ENCODE results near the gene WDR75. TPM values are rescaled to one million over a fixed set of nuclear protein-coding genes. Genes with fewer than 3 reads are reported as not detected.

WDR75 gene
- total RNA-seq, 1 donor from 2014 or later = 17.0 TPM

DNA sequence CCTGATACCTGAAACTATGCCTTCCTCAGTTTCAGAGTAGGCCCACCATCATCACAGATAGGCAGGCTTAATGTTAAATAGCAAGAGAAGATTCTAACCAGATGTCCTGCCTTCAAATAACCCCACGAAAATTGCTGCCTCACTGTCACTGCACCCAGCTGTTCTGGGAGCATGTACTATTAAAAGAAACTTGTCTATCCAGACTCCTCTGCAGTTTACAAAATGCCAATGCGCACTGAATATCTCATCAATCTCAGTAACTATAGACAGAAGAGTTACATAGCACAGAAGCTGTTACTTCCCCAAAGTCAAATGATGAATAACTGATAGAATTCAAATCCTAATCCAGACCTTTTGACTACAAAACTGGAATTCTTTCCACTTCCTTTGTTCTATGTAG lies 43.9 kb downstream of the WDR75 start:
- intact Hi-C loops (cut with micrococcal nuclease) = no loop called here
- peaks cover 10% of the 10 kb centered on the region for H3K4me1 ChIP-seq
- H3K27me3 ChIP-seq (ENCODE audit: low read depth) = no peaks in the 10 kb centered on the region
- no peak overlapping the region for H3K27ac ChIP-seq (replicated peaks)
- no peaks in the 10 kb centered on the region for H3K9me3 ChIP-seq (replicated peaks)
- DNase-seq = no peak
- no peaks in the 10 kb centered on the region for H3K36me3 ChIP-seq
- no peak overlapping the region for H3K4me3 ChIP-seq
- TF ChIP-seq, protein P1, sequence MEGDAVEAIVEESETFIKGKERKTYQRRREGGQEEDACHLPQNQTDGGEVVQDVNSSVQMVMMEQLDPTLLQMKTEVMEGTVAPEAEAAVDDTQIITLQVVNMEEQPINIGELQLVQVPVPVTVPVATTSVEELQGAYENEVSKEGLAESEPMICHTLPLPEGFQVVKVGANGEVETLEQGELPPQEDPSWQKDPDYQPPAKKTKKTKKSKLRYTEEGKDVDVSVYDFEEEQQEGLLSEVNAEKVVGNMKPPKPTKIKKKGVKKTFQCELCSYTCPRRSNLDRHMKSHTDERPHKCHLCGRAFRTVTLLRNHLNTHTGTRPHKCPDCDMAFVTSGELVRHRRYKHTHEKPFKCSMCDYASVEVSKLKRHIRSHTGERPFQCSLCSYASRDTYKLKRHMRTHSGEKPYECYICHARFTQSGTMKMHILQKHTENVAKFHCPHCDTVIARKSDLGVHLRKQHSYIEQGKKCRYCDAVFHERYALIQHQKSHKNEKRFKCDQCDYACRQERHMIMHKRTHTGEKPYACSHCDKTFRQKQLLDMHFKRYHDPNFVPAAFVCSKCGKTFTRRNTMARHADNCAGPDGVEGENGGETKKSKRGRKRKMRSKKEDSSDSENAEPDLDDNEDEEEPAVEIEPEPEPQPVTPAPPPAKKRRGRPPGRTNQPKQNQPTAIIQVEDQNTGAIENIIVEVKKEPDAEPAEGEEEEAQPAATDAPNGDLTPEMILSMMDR (IDR thresholded peaks at IDR 0.05; ENCODE audit: borderline replicate concordance) = no peak

DNA sequence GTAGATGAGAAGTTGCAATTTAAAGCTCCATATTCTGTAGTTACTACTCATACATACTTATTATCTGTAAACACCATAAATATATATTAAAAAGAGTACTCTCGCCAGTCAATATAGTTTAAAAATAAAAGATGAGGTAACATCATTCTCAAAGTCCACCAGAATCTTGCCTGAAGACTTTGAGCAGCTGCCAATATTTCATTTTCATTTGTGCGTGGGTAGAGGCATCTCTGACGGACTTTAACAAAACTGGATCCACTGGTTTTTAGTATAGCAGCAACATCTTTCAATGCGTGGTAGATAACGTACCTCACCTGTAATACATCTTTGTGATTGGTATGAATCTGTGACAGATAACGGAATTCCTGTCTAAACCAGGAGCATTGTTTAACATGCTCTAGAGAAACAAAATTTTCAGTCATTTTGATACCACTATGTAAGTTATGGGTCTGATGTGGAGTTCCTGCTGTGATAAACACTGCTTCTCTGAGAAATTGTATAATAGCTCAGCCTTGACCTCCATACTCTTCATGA lies 45.0 kb downstream of the WDR75 start:
- H3K27ac ChIP-seq (replicated peaks) = no peak overlapping the region
- TF ChIP-seq, protein P1 (IDR thresholded peaks at IDR 0.05; ENCODE audit: borderline replicate concordance) = no peak
- peaks cover 10% of the 10 kb centered on the region for H3K4me1 ChIP-seq
- H3K27me3 ChIP-seq (ENCODE audit: low read depth) = no peaks in the 10 kb centered on the region
- DNase-seq = no peak
- no peaks in the 10 kb centered on the region for H3K9me3 ChIP-seq (replicated peaks)
- H3K36me3 ChIP-seq = no peaks in the 10 kb centered on the region
- no peak overlapping the region for H3K4me3 ChIP-seq
- intact Hi-C loops (cut with micrococcal nuclease) = no loop called here

DNA sequence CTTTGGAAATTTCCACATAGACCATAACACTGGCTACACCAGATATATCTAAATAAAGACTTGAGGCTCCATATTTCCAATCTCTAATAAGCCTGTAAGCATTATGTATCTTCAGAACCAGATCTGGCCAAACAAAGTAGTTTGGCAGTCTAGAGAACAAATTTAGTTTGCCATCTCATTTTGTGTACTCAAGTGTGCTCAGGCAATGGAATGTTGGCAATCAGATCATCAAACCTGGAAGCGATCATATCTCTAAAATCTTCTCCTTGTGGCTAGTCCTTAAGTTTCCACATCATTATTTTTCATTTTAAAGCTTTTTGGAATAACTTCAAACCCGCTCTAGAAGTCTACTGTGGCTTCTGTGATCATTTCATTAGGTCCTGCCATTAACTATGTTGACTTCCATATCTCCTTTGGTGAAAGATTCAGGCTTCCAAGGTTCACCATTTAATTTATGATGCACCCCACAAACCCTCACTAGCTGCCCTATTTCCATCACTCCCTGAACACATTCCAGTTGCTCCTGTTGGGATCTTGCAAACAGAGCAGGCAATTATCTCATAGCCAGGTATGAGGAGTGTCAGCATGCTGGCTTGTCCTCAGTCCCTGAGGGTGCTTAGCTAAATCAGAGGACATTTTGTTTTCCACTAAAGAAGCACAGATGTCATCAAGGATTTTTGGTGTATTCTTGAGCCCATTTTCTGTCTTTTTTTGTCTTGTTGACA lies 46.2 kb downstream of the WDR75 start:
- TF ChIP-seq, protein P1 (IDR thresholded peaks at IDR 0.05; ENCODE audit: borderline replicate concordance) = no peak

DNA sequence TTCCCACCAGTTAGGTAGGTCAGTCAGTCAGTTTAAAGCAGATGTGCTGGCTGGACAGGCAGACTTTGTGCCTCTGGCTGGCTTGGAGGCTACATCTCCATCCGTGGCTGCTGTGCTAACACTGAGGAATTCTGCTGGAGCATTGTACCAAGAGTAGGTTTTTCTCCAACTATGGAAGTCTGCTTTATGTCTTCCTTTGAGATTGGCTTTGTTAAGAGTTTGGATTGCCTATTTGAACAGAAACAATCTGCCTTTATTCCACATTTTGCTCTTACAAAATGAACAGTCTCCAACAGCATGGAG lies 46.7 kb downstream of the WDR75 start:
- no peaks in the 10 kb centered on the region for H3K36me3 ChIP-seq
- DNase-seq = no peak
- no peak overlapping the region for H3K27ac ChIP-seq (replicated peaks)
- peaks cover 10% of the 10 kb centered on the region for H3K4me1 ChIP-seq
- H3K27me3 ChIP-seq (ENCODE audit: low read depth) = no peaks in the 10 kb centered on the region
- TF ChIP-seq, protein P1 (IDR thresholded peaks at IDR 0.05; ENCODE audit: borderline replicate concordance) = no peak
- H3K9me3 ChIP-seq (replicated peaks) = no peaks in the 10 kb centered on the region
- intact Hi-C loops (cut with micrococcal nuclease) = no loop called here
- no peak overlapping the region for H3K4me3 ChIP-seq

More for the DNA sequence above, 46.2 kb downstream of the WDR75 start:
- Histone ChIP-seq H3K27ac (replicated peaks) (no peak overlapping the region), H3K27me3 (ENCODE audit: low read depth) (no peaks in the 10 kb centered on the region), H3K9me3 (replicated peaks) (no peaks in the 10 kb centered on the region), H3K4me1 (peaks cover 10% of the 10 kb centered on the region), H3K4me3 (no peak overlapping the region), H3K36me3 (no peaks in the 10 kb centered on the region)
- DNase-seq = no peak
- intact Hi-C loops (cut with micrococcal nuclease) = no loop called here

DNA sequence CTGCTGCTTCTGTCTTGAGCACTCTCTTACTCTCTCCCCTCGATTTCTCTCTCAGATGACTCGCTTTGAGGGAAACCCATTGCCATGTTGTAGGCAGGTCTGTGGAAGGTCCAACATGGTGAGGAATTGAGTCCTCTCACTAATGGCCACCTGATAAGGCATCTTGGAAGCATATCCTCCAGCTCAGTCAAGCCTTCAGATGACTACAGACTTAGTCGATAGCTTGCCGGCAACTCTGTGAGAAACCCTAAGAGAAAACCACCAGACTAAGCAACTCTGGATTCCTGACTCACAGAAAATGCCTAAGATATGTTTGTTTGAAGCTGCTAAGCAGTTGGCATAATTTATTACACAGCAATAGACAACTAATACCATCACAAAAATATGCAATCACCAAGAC lies 51.2 kb downstream of the WDR75 start:
- H3K9me3 ChIP-seq (replicated peaks) = no peaks in the 10 kb centered on the region
- intact Hi-C loops (cut with micrococcal nuclease) = no loop called here
- no peaks in the 10 kb centered on the region for H3K27me3 ChIP-seq (ENCODE audit: low read depth)
- TF ChIP-seq, protein P1 (IDR thresholded peaks at IDR 0.05; ENCODE audit: borderline replicate concordance) = no peak
- no peaks in the 10 kb centered on the region for H3K36me3 ChIP-seq
- H3K4me3 ChIP-seq = no peak overlapping the region
- H3K27ac ChIP-seq (replicated peaks) = no peak overlapping the region
- no peak for DNase-seq
- H3K4me1 ChIP-seq = no peaks in the 10 kb centered on the region

Data from left ventricle myocardium inferior (tissue), 1 donor.